HG02943 (cell line): ENCODE measurements around the gene DHRS4L2.
"Not testable (repeated sequence)": the region's sequence is repeated elsewhere in the genome, so short reads cannot be mapped to it uniquely, and the experiment has no call there.

Experiments used
- ATAC-seq: cut with Tn5 transposase; IDR thresholded peaks from one replicate; pipeline ENCODE4 v1.9.1; 2021; ENCODE audit warnings: mild to moderate bottlenecking, low read depth, moderate library complexity; ENCODE audit not compliant: unreplicated experiment

DHRS4L2 gene

GRCh38 chr14:23988607-23989363 lies at the start of gene DHRS4L2:
Gene DHRS4L2, plus strand, starts transcription at chr14:23988929. Its CDS starts 19 bp downstream, at chr14:23988948.
- peak; percentile 84 for ATAC-seq

GRCh38 chr14:23939607-23940326 lies 49.0 kb upstream of the DHRS4L2 start:
- no peak for ATAC-seq

GRCh38 chr14:23941230-23941629 lies 47.5 kb upstream of the DHRS4L2 start:
- ATAC-seq = no peak

GRCh38 chr14:23941669-23942068 lies 47.1 kb upstream of the DHRS4L2 start:
- no peak for ATAC-seq

GRCh38 chr14:23942587-23942986 lies 46.1 kb upstream of the DHRS4L2 start:
- ATAC-seq = no peak

- ATAC-seq = not testable (repeated sequence)
These were observed 39.7 kb upstream of the DHRS4L2 start for GRCh38 chr14:23949069-23949468.

GRCh38 chr14:23950411-23951135 lies 38.2 kb upstream of the DHRS4L2 start:
- ATAC-seq = no peak

GRCh38 chr14:23951136-23951466 lies 37.6 kb upstream of the DHRS4L2 start:
- ATAC-seq = not testable (repeated sequence)

- ATAC-seq = no peak
These were observed 37.0 kb upstream of the DHRS4L2 start for GRCh38 chr14:23951590-23952201.

- not testable (repeated sequence) for ATAC-seq
These were observed 35.6 kb upstream of the DHRS4L2 start for GRCh38 chr14:23953116-23953463.

GRCh38 chr14:23953464-23954278 lies 35.1 kb upstream of the DHRS4L2 start, which contains the start of gene DHRS4:
Gene DHRS4, plus strand, starts transcription at chr14:23953770. Its CDS starts 19 bp downstream, at chr14:23953789.
- ATAC-seq = peak; percentile 86

GRCh38 chr14:23954279-23954614 lies 34.5 kb upstream of the DHRS4L2 start:
- not testable (repeated sequence) for ATAC-seq

GRCh38 chr14:23954965-23955364 lies 33.8 kb upstream of the DHRS4L2 start:
- ATAC-seq = not testable (repeated sequence)

GRCh38 chr14:23955811-23956210 lies 32.9 kb upstream of the DHRS4L2 start:
- not testable (repeated sequence) for ATAC-seq

- not testable (repeated sequence) for ATAC-seq
These were observed 30.7 kb upstream of the DHRS4L2 start for GRCh38 chr14:23957913-23958569.

- not testable (repeated sequence) for ATAC-seq
These were observed 27.8 kb upstream of the DHRS4L2 start for GRCh38 chr14:23960899-23961298.

- not testable (repeated sequence) for ATAC-seq
These were observed 27.0 kb upstream of the DHRS4L2 start for GRCh38 chr14:23961704-23962103.

- ATAC-seq = not testable (repeated sequence)
These were observed 19.6 kb upstream of the DHRS4L2 start for GRCh38 chr14:23969130-23969480.

- peak; percentile 59 for ATAC-seq
These were observed 19.0 kb upstream of the DHRS4L2 start for GRCh38 chr14:23969481-23970282.
